Measurements from ENCODE around the gene AFF3. TPM values are rescaled to one million over a fixed set of nuclear protein-coding genes. Genes with fewer than 3 reads are reported as not detected.
"Not testable (repeated sequence)": the region's sequence is repeated elsewhere in the genome, so short reads cannot be mapped to it uniquely, and the experiment has no call there.

Gene AFF3
- total RNA-seq, 1 experiment from 2014 or later = 0.05 TPM

GRCh38 chr2:99933894-99934650 lies 208.3 kb downstream of the AFF3 start:
- no peak overlapping the region for H3K4me3 Mint-ChIP-seq (ENCODE audit: unreplicated experiment)
- no peak overlapping the region for H3K27ac Mint-ChIP-seq (ENCODE audit: unreplicated experiment)
- Histone ChIP-seq H3K4me3 (ENCODE audit: low read depth, low read length) (no peak overlapping the region), H3K36me3 (ENCODE audit: control insufficient read depth, insufficient read depth, low read length) (no peaks in the 10 kb centered on the region), H3K27me3 (replicated peaks; ENCODE audit: control insufficient read depth, insufficient read depth, low read length) (no peaks in the 10 kb centered on the region), H3K4me1 (no peaks in the 10 kb centered on the region), H3K9me3 (no peaks in the 10 kb centered on the region)
- DNase-seq = no peak
- no peak for TF ChIP-seq CTCF (IDR thresholded peaks at IDR 0.05; ENCODE audit: insufficient read depth in 1 of 2, low read depth in 1 of 2, low read length in 1 of 2, severe bottlenecking in 1 of 2, unreplicated experiment in 1 of 2)
- no peaks in the 10 kb centered on the region for H3K9me3 Mint-ChIP-seq (ENCODE audit: unreplicated experiment)
- intact Hi-C loops (cut with micrococcal nuclease; ENCODE audit: unreplicated experiment) = no loop called here
- H3K36me3 Mint-ChIP-seq (ENCODE audit: insufficient read depth, unreplicated experiment) = no peaks in the 10 kb centered on the region
- no peaks in the 10 kb centered on the region for H3K27me3 Mint-ChIP-seq (ENCODE audit: insufficient read depth, unreplicated experiment)
- BruUV-seq (replicated peaks) = no TSS peak
- H3K4me1 Mint-ChIP-seq (ENCODE audit: low read depth, unreplicated experiment) = no peaks in the 10 kb centered on the region
- POLR2A ChIA-PET = no interaction called here
- CTCF ChIA-PET = interaction anchor here (0.6 kb wide), 1 partner anchor 65 kb away, joined by 3 read pairs; no protein-coding TSS in a partner anchor

GRCh38 chr2:99933491-99933890 lies 208.9 kb downstream of the AFF3 start:
- H3K27ac Mint-ChIP-seq (ENCODE audit: unreplicated experiment); H3K9me3 Mint-ChIP-seq (ENCODE audit: unreplicated experiment); H3K4me1 Mint-ChIP-seq (ENCODE audit: low read depth, unreplicated experiment); intact Hi-C loops (cut with micrococcal nuclease; ENCODE audit: unreplicated experiment); CTCF ChIA-PET; POLR2A ChIA-PET; H3K4me1 ChIP-seq; DNase-seq; H3K36me3 Mint-ChIP-seq (ENCODE audit: insufficient read depth, unreplicated experiment); H3K27me3 ChIP-seq (replicated peaks; ENCODE audit: control insufficient read depth, insufficient read depth, low read length); BruUV-seq (replicated peaks); H3K9me3 ChIP-seq; H3K27me3 Mint-ChIP-seq (ENCODE audit: insufficient read depth, unreplicated experiment); H3K36me3 ChIP-seq (ENCODE audit: control insufficient read depth, insufficient read depth, low read length); H3K4me3 Mint-ChIP-seq (ENCODE audit: unreplicated experiment); H3K4me3 ChIP-seq (ENCODE audit: low read depth, low read length): not testable (repeated sequence)

- no peaks in the 10 kb centered on the region for H3K4me1 ChIP-seq
- Mint-ChIP-seq H3K4me1 (ENCODE audit: low read depth, unreplicated experiment) (no peaks in the 10 kb centered on the region), H3K27ac (ENCODE audit: unreplicated experiment) (no peak overlapping the region), H3K27me3 (ENCODE audit: insufficient read depth, unreplicated experiment) (peaks cover 3% of the 10 kb centered on the region), H3K9me3 (ENCODE audit: unreplicated experiment) (no peaks in the 10 kb centered on the region), H3K4me3 (ENCODE audit: unreplicated experiment) (no peak overlapping the region), H3K36me3 (ENCODE audit: insufficient read depth, unreplicated experiment) (no peaks in the 10 kb centered on the region)
- H3K36me3 ChIP-seq (ENCODE audit: control insufficient read depth, insufficient read depth, low read length) = no peaks in the 10 kb centered on the region
- TF ChIP-seq CTCF (IDR thresholded peaks at IDR 0.05; ENCODE audit: insufficient read depth in 1 of 2, low read depth in 1 of 2, low read length in 1 of 2, severe bottlenecking in 1 of 2, unreplicated experiment in 1 of 2) = no peak
- no peak overlapping the region for H3K4me3 ChIP-seq (ENCODE audit: low read depth, low read length)
- DNase-seq = no peak
- no peaks in the 10 kb centered on the region for H3K27me3 ChIP-seq (replicated peaks; ENCODE audit: control insufficient read depth, insufficient read depth, low read length)
- ChIA-PET POLR2A (no interaction called here), CTCF (no interaction called here)
- no peaks in the 10 kb centered on the region for H3K9me3 ChIP-seq
- intact Hi-C loops (cut with micrococcal nuclease; ENCODE audit: unreplicated experiment) = no loop called here
- BruUV-seq (replicated peaks) = no TSS peak
These were observed 213.8 kb downstream of the AFF3 start for GRCh38 chr2:99928470-99929053.

- CTCF ChIA-PET; intact Hi-C loops (cut with micrococcal nuclease; ENCODE audit: unreplicated experiment); DNase-seq; BruUV-seq (replicated peaks); H3K4me3 Mint-ChIP-seq (ENCODE audit: unreplicated experiment); H3K4me1 Mint-ChIP-seq (ENCODE audit: low read depth, unreplicated experiment); POLR2A ChIA-PET; H3K36me3 ChIP-seq (ENCODE audit: control insufficient read depth, insufficient read depth, low read length); H3K27ac Mint-ChIP-seq (ENCODE audit: unreplicated experiment); H3K27me3 ChIP-seq (replicated peaks; ENCODE audit: control insufficient read depth, insufficient read depth, low read length); H3K4me1 ChIP-seq; H3K9me3 Mint-ChIP-seq (ENCODE audit: unreplicated experiment); H3K36me3 Mint-ChIP-seq (ENCODE audit: insufficient read depth, unreplicated experiment); H3K9me3 ChIP-seq; H3K4me3 ChIP-seq (ENCODE audit: low read depth, low read length); H3K27me3 Mint-ChIP-seq (ENCODE audit: insufficient read depth, unreplicated experiment): not testable (repeated sequence)
These were observed 214.6 kb downstream of the AFF3 start for GRCh38 chr2:99927690-99928207.
